Activated CD4-positive, alpha-beta T cell treated with anti-CD3 and anti-CD28 coated beads for 36 hours (primary cell): ENCODE measurements around the gene C16orf78. TPM values are rescaled to one million over a fixed set of nuclear protein-coding genes. Genes with fewer than 3 reads are reported as not detected.

Experiments used
- ATAC-seq: fragments of 200-7000 bp; cut with Tn5 transposase; one replicate; pipeline ENCODE4 v1.10.0; 2021; ENCODE audit warnings: mild to moderate bottlenecking, moderate library complexity
- CTCF ChIA-PET: fragments of 350-600 bp; sonication (Branson Sonifier 250); formaldehyde crosslinking; loops from one replicate; lab custom pipeline; 2021; ENCODE audit warnings: antibody characterized with exemption; lab: Charles Lee
- POLR2A ChIA-PET: fragments of 350-600 bp; sonication (Branson Sonifier 250); formaldehyde crosslinking; loops from one replicate; lab custom pipeline; 2021; ENCODE audit warnings: antibody characterized with exemption, inconsistent platforms; lab: Charles Lee
- DNase-seq: peaks from one replicate; pipeline ENCODE4 v3.0.0-alpha.2; 2020
- H3K27ac Mint-ChIP-seq: one replicate; pipeline ENCODE4 v1.8.0; 2021; ENCODE audit warnings: mixed read lengths
- H3K27me3 Mint-ChIP-seq: one replicate; pipeline ENCODE4 v1.8.0; 2021; ENCODE audit warnings: mixed read lengths
- H3K36me3 Mint-ChIP-seq: one replicate; pipeline ENCODE4 v1.8.0; 2021; ENCODE audit warnings: low read depth, mixed read lengths
- H3K4me1 Mint-ChIP-seq: one replicate; pipeline ENCODE4 v1.8.0; 2021; ENCODE audit warnings: mixed read lengths
- H3K4me3 Mint-ChIP-seq: one replicate; pipeline ENCODE4 v1.8.0; 2021; ENCODE audit warnings: mild to moderate bottlenecking, moderate library complexity, mixed read lengths
- H3K9me3 Mint-ChIP-seq: one replicate; pipeline ENCODE4 v1.8.0; 2021; ENCODE audit warnings: low read depth, mixed read lengths
- intact Hi-C, 2 experiments: fragments of 100-400 bp; cut with DNase I in 1 of 2; cut with micrococcal nuclease in 1 of 2; formaldehyde crosslinking; loops; one replicate each; pipeline versions ENCODE4 v1.14.2 to v1.15.1; 2022 to 2024; cut with DNase I, micrococcal nuclease
- total RNA-seq, 2 experiments: library from RNA; stranded (reverse); gene quantifications; one replicate each; pipeline ENCODE4 v1.2.3, GENCODE V29; 2021

Gene C16orf78
- total RNA-seq, 2 experiments from 2014 or later = not detected

DNA sequence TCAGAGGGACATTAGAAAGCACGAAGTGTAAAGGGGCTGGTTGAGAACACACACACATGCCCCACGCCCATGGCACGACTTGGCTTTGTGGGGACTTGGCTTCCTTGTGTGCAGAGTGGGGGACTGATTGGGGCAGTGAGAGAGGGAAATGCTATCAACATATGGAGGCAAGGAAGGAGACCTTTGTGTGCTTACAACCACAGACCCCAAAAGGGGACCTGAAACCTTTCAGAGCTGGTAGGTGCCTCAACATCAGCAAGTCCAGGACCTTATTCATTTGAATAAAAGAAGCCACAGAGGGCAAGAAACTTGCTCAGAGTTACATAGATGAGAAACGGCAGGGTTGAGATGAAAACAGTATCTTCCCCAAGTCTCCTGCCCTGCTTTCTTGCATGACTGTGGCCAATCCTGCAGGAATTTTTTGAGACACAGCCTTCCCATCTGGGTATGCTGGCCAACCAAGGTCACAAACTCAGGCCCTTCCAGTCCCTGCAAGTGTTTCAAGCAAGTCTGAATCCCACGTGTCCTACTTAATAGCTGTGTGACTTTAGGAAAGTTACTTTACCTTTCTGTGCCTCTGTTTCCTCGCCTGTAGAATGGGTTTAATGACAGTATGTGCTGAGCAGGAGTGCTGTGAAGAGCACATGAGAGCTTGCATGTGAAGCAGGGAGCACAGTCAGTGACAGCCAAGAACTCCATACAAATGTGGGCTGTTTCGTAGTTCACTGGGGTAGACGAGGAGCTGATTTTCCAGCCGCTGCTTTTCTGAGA is 26.2 kb downstream of the C16orf78 start:
- H3K36me3 Mint-ChIP-seq = no peaks in the 10 kb centered on the region
- H3K27me3 Mint-ChIP-seq = peaks cover 11% of the 10 kb centered on the region
- ChIA-PET POLR2A (no interaction called here), CTCF (interaction anchor here (0.6 kb wide), 1 partner anchor 50 kb away, joined by 3 read pairs; no protein-coding TSS in a partner anchor)
- no peak for ATAC-seq
- no peaks in the 10 kb centered on the region for H3K4me1 Mint-ChIP-seq
- no peak overlapping the region for H3K27ac Mint-ChIP-seq
- no peak overlapping the region for H3K4me3 Mint-ChIP-seq
- intact Hi-C loops = loop anchor here (10.0 kb wide), 2 partner anchors 305 to 525 kb away; no protein-coding TSS in a partner anchor
- no peak for DNase-seq
- H3K9me3 Mint-ChIP-seq = peaks cover 7% of the 10 kb centered on the region

DNA sequence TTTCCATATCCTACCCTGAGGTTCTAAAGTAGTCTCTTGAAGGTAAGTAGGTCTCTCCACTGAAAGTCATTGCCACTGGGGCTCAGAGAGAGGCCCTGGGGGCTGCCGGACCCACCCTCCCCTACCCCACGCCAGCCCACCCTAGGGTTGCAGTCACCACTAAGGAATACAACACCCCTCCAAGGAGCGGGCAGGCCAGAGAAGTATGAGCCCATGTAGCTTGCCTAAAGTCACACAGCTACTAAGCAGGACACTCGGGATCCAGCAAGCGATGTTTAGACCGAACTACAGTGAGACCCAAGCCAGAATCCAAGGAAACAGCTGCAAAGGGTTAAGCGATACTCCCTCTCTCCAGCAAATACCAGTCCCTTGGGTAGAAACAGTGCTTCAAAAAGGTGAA is 27.0 kb downstream of the C16orf78 start:
- Mint-ChIP-seq H3K4me3 (no peak overlapping the region), H3K27ac (no peak overlapping the region), H3K27me3 (peaks cover 13% of the 10 kb centered on the region), H3K9me3 (peaks cover 7% of the 10 kb centered on the region), H3K4me1 (no peaks in the 10 kb centered on the region), H3K36me3 (no peaks in the 10 kb centered on the region)
- DNase-seq = no peak
- ChIA-PET POLR2A (interaction anchor here (0.7 kb wide), 1 partner anchor 593 kb away, joined by 3 read pairs; no protein-coding TSS in a partner anchor), CTCF (no interaction called here)
- intact Hi-C loops = loop anchor here (10.0 kb wide), 2 partner anchors 304 to 524 kb away; no protein-coding TSS in a partner anchor
- no peak for ATAC-seq

DNA sequence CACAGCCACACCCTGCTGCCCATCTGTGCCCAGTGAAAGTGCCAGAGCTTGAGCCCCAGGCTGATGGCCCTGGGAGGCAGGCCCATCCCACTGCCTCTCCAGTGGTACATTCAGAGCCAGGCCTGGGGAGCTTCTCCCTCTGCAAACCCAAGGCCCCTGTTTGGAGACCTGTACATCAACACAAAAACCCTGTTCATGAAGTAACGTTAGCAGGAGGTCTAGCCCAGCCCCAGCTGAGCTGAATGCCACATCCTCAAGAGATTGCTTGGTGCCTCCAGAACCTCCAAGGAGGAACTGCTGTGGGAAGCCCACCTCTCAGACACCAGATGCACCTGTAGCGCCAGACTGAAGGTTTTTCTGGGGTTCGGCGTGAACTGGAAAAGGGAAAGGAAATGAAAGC is 31.5 kb downstream of the C16orf78 start:
- peaks cover 7% of the 10 kb centered on the region for H3K9me3 Mint-ChIP-seq
- no peaks in the 10 kb centered on the region for H3K36me3 Mint-ChIP-seq
- H3K4me3 Mint-ChIP-seq = no peak overlapping the region
- peaks cover 4% of the 10 kb centered on the region for H3K4me1 Mint-ChIP-seq
- peaks cover 6% of the 10 kb centered on the region for H3K27me3 Mint-ChIP-seq
- CTCF ChIA-PET = interaction anchor here (0.6 kb wide), 1 partner anchor 704 kb away, joined by 3 read pairs; no protein-coding TSS in a partner anchor
- intact Hi-C loops = loop anchor here (10.0 kb wide), 2 partner anchors 300 to 520 kb away; no protein-coding TSS in a partner anchor
- no peak overlapping the region for H3K27ac Mint-ChIP-seq
- no peak for DNase-seq
- no peak for ATAC-seq
- POLR2A ChIA-PET = no interaction called here

DNA sequence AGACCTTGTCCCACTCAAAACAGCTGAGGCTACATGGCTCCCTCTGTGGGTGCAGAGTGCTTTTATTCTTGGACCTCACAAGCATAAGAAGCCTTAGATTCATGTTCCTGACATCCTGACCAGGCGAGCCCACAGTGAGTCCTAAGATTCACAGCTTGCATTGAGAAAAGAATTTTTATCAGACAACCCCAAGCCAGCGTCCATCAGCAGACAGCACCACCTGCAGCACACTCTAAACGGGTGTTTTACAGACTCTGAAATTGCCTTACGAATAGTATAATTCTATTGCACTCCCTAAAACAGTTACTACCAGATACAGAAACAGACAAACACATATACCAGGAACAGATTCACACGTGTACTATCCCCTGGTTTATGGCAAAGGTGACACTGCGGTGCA is 31.9 kb downstream of the C16orf78 start:
- no peak for ATAC-seq
- no peak for DNase-seq
- H3K27me3 Mint-ChIP-seq = peaks cover 6% of the 10 kb centered on the region
- no peaks in the 10 kb centered on the region for H3K36me3 Mint-ChIP-seq
- CTCF ChIA-PET = no interaction called here
- no peak overlapping the region for H3K4me3 Mint-ChIP-seq
- intact Hi-C loops = loop anchor here (10.0 kb wide), 2 partner anchors 299 to 519 kb away; no protein-coding TSS in a partner anchor
- H3K27ac Mint-ChIP-seq = no peak overlapping the region
- POLR2A ChIA-PET = no interaction called here
- H3K9me3 Mint-ChIP-seq = peaks cover 7% of the 10 kb centered on the region
- H3K4me1 Mint-ChIP-seq = peaks cover 4% of the 10 kb centered on the region

DNA sequence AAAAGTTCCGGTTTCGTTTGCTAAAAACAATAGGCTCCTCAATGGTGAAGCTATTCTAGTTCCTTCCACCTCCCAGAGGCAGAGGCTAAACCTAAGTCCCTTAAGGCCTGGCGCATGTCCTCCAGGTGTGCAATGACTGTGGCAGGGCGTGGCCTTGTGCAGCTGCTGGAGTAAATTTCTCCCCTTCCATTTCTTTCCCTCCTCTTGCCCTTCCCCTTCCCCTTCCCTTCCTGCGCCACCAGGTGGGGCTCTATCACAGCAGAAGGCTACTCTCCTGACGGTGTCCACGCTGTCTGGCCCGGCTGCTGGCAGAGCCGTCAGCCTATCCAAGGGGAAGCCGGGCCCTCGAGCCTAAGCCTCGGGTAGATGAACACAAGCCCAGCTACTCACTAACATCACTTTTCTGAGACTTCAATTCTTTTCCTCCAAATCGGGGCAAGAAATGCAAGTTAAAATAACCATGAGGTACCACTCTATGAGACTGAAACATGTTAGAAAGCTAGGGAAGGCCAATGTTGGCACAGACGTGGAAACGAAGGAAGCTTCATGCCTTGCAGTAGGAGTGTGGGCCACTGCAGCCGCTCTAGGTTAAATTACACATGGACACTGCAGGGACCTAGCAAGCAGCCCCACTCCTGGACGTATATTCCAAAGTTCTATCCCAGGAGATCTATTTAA is 34.4 kb downstream of the C16orf78 start:
- peaks cover 6% of the 10 kb centered on the region for H3K27me3 Mint-ChIP-seq
- intact Hi-C loops = loop anchor here (1.0 to 10.0 kb wide), 6 partner anchors 84 to 517 kb away; no protein-coding TSS in a partner anchor
- peaks cover 4% of the 10 kb centered on the region for H3K4me1 Mint-ChIP-seq
- POLR2A ChIA-PET = no interaction called here
- no peak overlapping the region for H3K27ac Mint-ChIP-seq
- no peaks in the 10 kb centered on the region for H3K36me3 Mint-ChIP-seq
- no peak overlapping the region for H3K4me3 Mint-ChIP-seq
- CTCF ChIA-PET = interaction anchor here (0.7 to 4.0 kb wide), 13 partner anchors 9 to 554 kb away, joined by 3 to 28 read pairs (median 3); no protein-coding TSS in a partner anchor
- H3K9me3 Mint-ChIP-seq = peaks cover 4% of the 10 kb centered on the region
- ATAC-seq = peak; percentile 98
- DNase-seq = peak; percentile 87

DNA sequence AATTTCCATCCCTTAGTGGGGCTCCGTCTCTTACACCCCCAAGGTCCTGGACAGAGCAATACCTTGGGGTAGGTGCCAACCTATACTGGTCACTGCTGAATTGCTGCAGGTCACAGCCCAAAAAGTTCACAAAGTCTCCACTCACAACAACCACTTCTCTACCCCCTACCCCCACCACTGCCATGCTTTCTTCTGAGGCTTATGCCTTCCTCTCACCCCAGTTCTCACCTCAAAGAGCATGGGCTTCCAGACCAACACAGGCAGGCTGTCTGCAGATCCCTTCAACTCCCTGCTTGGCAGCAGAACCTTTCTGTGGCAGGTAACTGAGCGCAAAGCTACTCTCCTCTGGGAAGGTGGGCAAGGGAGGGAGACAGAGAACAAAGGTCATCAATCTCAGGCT is 35.5 kb downstream of the C16orf78 start:
- Mint-ChIP-seq H3K27ac (no peak overlapping the region), H3K4me1 (peaks cover 4% of the 10 kb centered on the region), H3K36me3 (no peaks in the 10 kb centered on the region), H3K27me3 (peaks cover 2% of the 10 kb centered on the region), H3K9me3 (no peaks in the 10 kb centered on the region), H3K4me3 (no peak overlapping the region)
- no peak for ATAC-seq
- ChIA-PET CTCF (interaction anchor here (0.7 to 4.0 kb wide), 7 partner anchors 30 to 1596 kb away, joined by 3 to 28 read pairs (median 3); no protein-coding TSS in a partner anchor), POLR2A (no interaction called here)
- no peak for DNase-seq
- intact Hi-C loops = loop anchor here (2.0 to 10.0 kb wide), 3 partner anchors 296 to 516 kb away; no protein-coding TSS in a partner anchor

DNA sequence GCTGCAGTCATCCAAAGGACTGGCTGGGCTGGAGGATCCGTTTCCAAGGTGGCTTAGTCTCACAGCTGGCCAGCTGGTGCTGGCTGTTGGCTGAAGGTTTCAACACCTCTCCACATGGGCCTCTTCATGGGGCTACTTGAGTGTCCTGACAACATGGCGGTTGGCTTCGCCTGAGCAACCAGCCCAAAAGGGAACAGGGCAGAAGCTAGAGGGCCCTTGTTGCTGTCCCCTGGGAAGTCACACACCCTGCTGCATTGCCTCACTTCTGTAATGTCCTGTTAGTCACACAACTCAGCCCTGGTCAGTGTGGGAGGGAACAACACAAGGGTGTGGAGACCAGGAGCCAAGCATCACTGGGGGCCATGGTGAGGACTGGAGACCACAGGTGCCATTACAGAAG is 36.6 kb downstream of the C16orf78 start:
- intact Hi-C loops = no loop called here
- H3K9me3 Mint-ChIP-seq = no peaks in the 10 kb centered on the region
- no peak for ATAC-seq
- peaks cover 4% of the 10 kb centered on the region for H3K4me1 Mint-ChIP-seq
- DNase-seq = no peak
- no peaks in the 10 kb centered on the region for H3K27me3 Mint-ChIP-seq
- H3K27ac Mint-ChIP-seq = no peak overlapping the region
- POLR2A ChIA-PET = no interaction called here
- no peaks in the 10 kb centered on the region for H3K36me3 Mint-ChIP-seq
- CTCF ChIA-PET = interaction anchor here (0.7 to 4.0 kb wide), 5 partner anchors 81 to 825 kb away, joined by 3 to 28 read pairs (median 3); no protein-coding TSS in a partner anchor
- no peak overlapping the region for H3K4me3 Mint-ChIP-seq

DNA sequence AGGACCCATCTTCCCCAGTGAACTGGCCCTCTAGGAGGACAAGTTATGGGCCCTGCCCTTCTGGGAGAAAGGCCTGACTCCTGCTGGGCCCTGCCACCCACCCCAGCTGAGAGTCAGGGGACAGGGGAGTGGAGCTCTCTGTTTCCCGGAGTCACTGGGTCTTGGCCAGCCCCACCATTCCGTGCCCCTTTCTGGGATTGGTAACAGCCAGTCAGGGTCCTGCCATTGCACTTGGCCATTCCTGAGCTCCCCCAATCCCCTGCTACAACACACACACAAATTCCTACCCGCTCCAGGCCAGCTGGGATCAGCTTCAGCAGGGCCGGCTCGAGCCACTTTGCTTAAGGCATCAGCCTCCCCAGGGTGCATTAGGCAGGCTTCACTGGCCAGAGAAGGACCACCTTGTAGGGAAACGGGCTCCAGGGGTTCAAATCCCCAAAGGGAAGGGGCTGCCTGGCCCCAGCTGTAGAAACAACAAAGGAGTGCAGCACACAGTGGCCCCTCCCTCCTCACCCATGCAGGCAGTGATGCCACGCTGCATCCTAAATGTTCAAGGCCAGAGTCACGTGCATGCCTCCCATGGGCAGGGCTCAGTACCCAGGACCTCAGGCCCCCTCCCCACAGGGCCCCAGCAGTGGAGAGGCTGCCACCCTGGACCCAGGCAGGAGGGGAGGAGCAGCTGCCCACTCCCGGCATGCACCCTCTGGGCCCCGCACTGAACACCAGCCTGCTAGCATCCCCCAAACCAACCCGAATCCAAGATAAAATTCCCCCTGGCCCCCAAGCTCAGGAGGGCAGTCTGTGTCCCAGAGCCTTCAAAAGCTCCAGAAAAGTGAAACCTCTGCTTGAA is 37.7 kb downstream of the C16orf78 start:
- ChIA-PET CTCF (interaction anchor here (1.0 to 4.0 kb wide), 2 partner anchors 55 to 182 kb away, joined by 4 to 28 read pairs; no protein-coding TSS in a partner anchor), POLR2A (no interaction called here)
- H3K27ac Mint-ChIP-seq = no peak overlapping the region
- ATAC-seq (no peak), DNase-seq (no peak)
- no peaks in the 10 kb centered on the region for H3K27me3 Mint-ChIP-seq
- H3K9me3 Mint-ChIP-seq = no peaks in the 10 kb centered on the region
- no peaks in the 10 kb centered on the region for H3K36me3 Mint-ChIP-seq
- peaks cover 4% of the 10 kb centered on the region for H3K4me1 Mint-ChIP-seq
- H3K4me3 Mint-ChIP-seq = no peak overlapping the region
- intact Hi-C loops = no loop called here

DNA sequence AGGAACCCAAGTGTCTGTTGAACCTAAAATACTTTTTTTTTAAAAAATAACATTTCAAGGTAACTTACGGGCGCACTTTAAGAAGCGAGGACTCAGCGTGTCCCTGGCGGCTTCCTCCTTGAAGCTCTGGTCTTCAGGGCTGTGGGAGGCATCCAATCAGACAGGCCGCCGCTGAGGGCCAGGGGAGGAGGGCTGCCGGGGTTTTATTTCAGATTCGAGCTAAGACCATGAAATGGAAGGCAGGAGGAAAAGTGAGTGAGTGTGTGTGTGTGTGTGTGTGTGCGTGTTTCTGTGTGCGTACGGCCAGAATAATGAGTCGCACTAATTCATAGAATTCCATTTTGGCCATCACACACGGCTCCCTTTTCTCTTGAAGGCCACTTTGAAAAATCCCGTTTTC is 41.1 kb downstream of the C16orf78 start:
- Mint-ChIP-seq H3K27ac (no peak overlapping the region), H3K4me1 (no peaks in the 10 kb centered on the region), H3K36me3 (no peaks in the 10 kb centered on the region), H3K4me3 (no peak overlapping the region), H3K27me3 (no peaks in the 10 kb centered on the region), H3K9me3 (no peaks in the 10 kb centered on the region)
- ChIA-PET CTCF (no interaction called here), POLR2A (no interaction called here)
- intact Hi-C loops = no loop called here
- no peak for DNase-seq
- no peak for ATAC-seq

DNA sequence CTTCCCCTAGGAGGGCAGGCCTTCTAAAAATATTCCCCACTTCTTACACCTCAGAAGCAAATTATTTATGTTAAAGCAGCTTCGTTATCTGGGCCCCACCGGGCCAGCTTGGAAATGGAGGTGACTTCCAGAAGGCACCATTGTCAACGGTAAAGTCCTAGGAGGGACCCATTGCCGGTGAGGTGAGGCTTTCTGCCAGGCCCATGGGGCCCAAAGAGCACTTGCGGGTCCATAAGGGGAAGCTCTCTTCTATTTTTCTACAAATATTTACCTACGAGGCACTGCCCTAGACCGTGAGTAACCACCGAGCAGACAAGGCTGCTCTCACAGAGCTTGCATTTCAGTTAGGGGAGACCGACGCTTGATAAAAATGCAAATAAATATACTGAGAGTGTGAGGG is 41.5 kb downstream of the C16orf78 start:
- Mint-ChIP-seq H3K27ac (no peak overlapping the region), H3K27me3 (no peaks in the 10 kb centered on the region), H3K4me3 (no peak overlapping the region), H3K9me3 (no peaks in the 10 kb centered on the region), H3K36me3 (no peaks in the 10 kb centered on the region), H3K4me1 (no peaks in the 10 kb centered on the region)
- no peak for DNase-seq
- CTCF ChIA-PET = no interaction called here
- intact Hi-C loops = no loop called here
- POLR2A ChIA-PET = no interaction called here
- no peak for ATAC-seq
